ENCODE measurements around the gene CARD8.

DNA sequence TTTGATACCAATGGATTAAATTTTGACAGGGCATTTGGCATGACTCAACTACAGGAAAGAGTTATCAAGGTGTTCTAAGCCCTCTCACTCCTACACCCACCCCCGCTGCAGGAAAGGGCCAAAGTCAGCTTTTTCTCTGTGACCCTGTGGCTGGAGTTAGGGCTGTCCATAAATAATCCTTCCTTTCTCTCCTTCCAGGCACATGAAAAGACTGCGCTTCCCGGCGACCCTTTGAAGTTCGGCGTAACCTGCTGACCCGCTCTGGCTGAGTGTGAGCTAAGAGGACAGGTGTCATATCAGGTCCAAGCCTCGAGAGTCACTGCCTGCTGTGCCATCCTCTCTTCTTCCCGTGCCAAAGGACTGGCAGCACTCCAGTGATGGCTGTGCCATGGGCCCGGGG, 39.7 kb upstream of the CARD8 start:
- TF ChIP-seq CTCF (IDR thresholded peaks at IDR 0.05; ENCODE audit: poor library complexity, severe bottlenecking) (no peak), POLR2AphosphoS5 (IDR thresholded peaks at IDR 0.05) (no peak), EZH2 (IDR thresholded peaks at IDR 0.05; ENCODE audit: borderline replicate concordance, insufficient read depth, low read length, poor library complexity, severe bottlenecking) (no peak)
